MM.1S (cell line): ENCODE results near the gene SLC16A1.
"Not testable (repeated sequence)": the region's sequence is repeated elsewhere in the genome, so short reads cannot be mapped to it uniquely, and the experiment has no call there.

Source experiments
- DNase-seq: peaks from one replicate; pipeline ENCODE4 v3.0.0-alpha.2; 2015
- H2AFZ ChIP-seq: fragments of 300-600 bp; sonication (generic); 2 replicates; pipeline ENCODE4 v1.6.0; 2016; ENCODE audit warnings: antibody characterized with exemption, low read length
- H3F3A ChIP-seq: fragments of 300-600 bp; sonication (generic); 2 replicates; pipeline ENCODE4 v1.6.1; 2016; ENCODE audit warnings: mild to moderate bottlenecking, antibody characterized with exemption, low read length, moderate library complexity, mixed read lengths; ENCODE audit not compliant: insufficient read depth
- H3K27ac ChIP-seq: fragments of 300-600 bp; sonication (generic); 2 replicates; pipeline ENCODE4 v1.5.1; 2016; ENCODE audit warnings: mild to moderate bottlenecking, low read length
- H3K27me3 ChIP-seq: fragments of 300-600 bp; sonication (generic); replicated peaks from 2 replicates; pipeline ENCODE4 v1.6.0; 2016; ENCODE audit warnings: low read length; ENCODE audit not compliant: insufficient read depth
- H3K36me3 ChIP-seq: fragments of 300-600 bp; sonication (generic); replicated peaks from 2 replicates; pipeline ENCODE4 v1.6.1; 2016; ENCODE audit warnings: mild to moderate bottlenecking, low read length, mixed read lengths; ENCODE audit not compliant: insufficient read depth
- H3K4me1 ChIP-seq: fragments of 300-600 bp; sonication (generic); 2 replicates; pipeline ENCODE4 v1.6.1; 2016; ENCODE audit warnings: low read length, mixed read lengths
- H3K4me2 ChIP-seq: fragments of 300-600 bp; sonication (generic); 2 replicates; pipeline ENCODE4 v1.6.0; 2016; ENCODE audit warnings: low read depth, low read length
- H3K4me3 ChIP-seq: fragments of 300-600 bp; sonication (generic); 2 replicates; pipeline ENCODE4 v1.5.1; 2016; ENCODE audit warnings: low read length, mixed read lengths
- H3K79me2 ChIP-seq: fragments of 300-600 bp; sonication (generic); 2 replicates; pipeline ENCODE4 v1.6.1; 2016; ENCODE audit warnings: mixed run types, low read length, mixed read lengths
- H3K9ac ChIP-seq: fragments of 300-600 bp; sonication (generic); 2 replicates; pipeline ENCODE4 v1.6.1; 2016; ENCODE audit warnings: low read length, mixed read lengths
- H3K9me2 ChIP-seq: fragments of 300-600 bp; sonication (generic); replicated peaks from 2 replicates; pipeline ENCODE4 v1.6.1; 2016; ENCODE audit warnings: mild to moderate bottlenecking, low read length, mixed read lengths; ENCODE audit not compliant: insufficient read depth
- H3K9me3 ChIP-seq: fragments of 300-600 bp; sonication (generic); replicated peaks from 2 replicates; pipeline ENCODE4 v1.6.1; 2016; ENCODE audit warnings: mild to moderate bottlenecking, low read length, mixed read lengths; ENCODE audit not compliant: insufficient read depth
- H4K20me1 ChIP-seq: fragments of 300-600 bp; sonication (generic); 2 replicates; pipeline ENCODE4 v1.6.1; 2016; ENCODE audit warnings: mild to moderate bottlenecking, low read length, moderate library complexity, mixed read lengths; ENCODE audit not compliant: insufficient read depth
- CTCF ChIP-seq: fragments of 300-600 bp; sonication (generic); IDR thresholded peaks from 2 replicates; pipeline ENCODE4 v1.5.1; 2016; ENCODE audit warnings: antibody characterized with exemption, low read length, mixed read lengths
- EZH2 ChIP-seq: fragments of 300-600 bp; sonication (generic); optimal IDR thresholded peaks from 2 replicates; pipeline ENCODE3; 2017; ENCODE audit warnings: low read depth, mild to moderate bottlenecking, antibody characterized with exemption, low read length, mixed read lengths
- EZH2phosphoT487 ChIP-seq: fragments of 300-600 bp; sonication (generic); IDR thresholded peaks from 2 replicates; pipeline ENCODE4 v1.6.1; 2018; ENCODE audit warnings: antibody characterized with exemption, low read length

Gene SLC16A1

GRCh38 chr1:112982853-112983536 is 27.0 kb upstream of the SLC16A1 start:
- Histone ChIP-seq H3K79me2 (no peaks in the 10 kb centered on the region), H2AFZ (no peak overlapping the region), H3K4me2 (no peak overlapping the region), H3K9ac (no peak overlapping the region), H3K4me3 (no peak overlapping the region), H4K20me1 (no peaks in the 10 kb centered on the region), H3K36me3 (no peaks in the 10 kb centered on the region), H3K4me1 (no peaks in the 10 kb centered on the region), H3K27ac (no peak overlapping the region), H3K9me2 (no peaks in the 10 kb centered on the region), H3K27me3 (no peaks in the 10 kb centered on the region), H3F3A (no peaks in the 10 kb centered on the region), H3K9me3 (no peaks in the 10 kb centered on the region)
- TF ChIP-seq EZH2 (no peak), CTCF (no peak), EZH2phosphoT487 (no peak)
- DNase-seq = no peak

GRCh38 chr1:112982328-112982727 is 26.3 kb upstream of the SLC16A1 start:
- no peaks in the 10 kb centered on the region for H3K4me1 ChIP-seq
- no peaks in the 10 kb centered on the region for H4K20me1 ChIP-seq
- H3K27me3 ChIP-seq = no peaks in the 10 kb centered on the region
- H3K9me3 ChIP-seq = no peaks in the 10 kb centered on the region
- no peak overlapping the region for H3K27ac ChIP-seq
- H3K4me2 ChIP-seq = no peak overlapping the region
- H2AFZ ChIP-seq = no peak overlapping the region
- H3K4me3 ChIP-seq = no peak overlapping the region
- H3F3A ChIP-seq = no peaks in the 10 kb centered on the region
- TF ChIP-seq CTCF (no peak), EZH2 (no peak), EZH2phosphoT487 (no peak)
- H3K9ac ChIP-seq = no peak overlapping the region
- H3K9me2 ChIP-seq = no peaks in the 10 kb centered on the region
- no peaks in the 10 kb centered on the region for H3K36me3 ChIP-seq
- no peak for DNase-seq
- H3K79me2 ChIP-seq = no peaks in the 10 kb centered on the region

GRCh38 chr1:112981834-112982233 is 25.8 kb upstream of the SLC16A1 start:
- H3K4me2 ChIP-seq, H3K4me3 ChIP-seq, DNase-seq, H4K20me1 ChIP-seq, H3K9me3 ChIP-seq, H3K4me1 ChIP-seq, H3K9ac ChIP-seq, H3K79me2 ChIP-seq, H3K27ac ChIP-seq, H2AFZ ChIP-seq, H3K36me3 ChIP-seq, H3K27me3 ChIP-seq, H3F3A ChIP-seq, H3K9me2 ChIP-seq: not testable (repeated sequence)

- DNase-seq = no peak
- H3K4me3 ChIP-seq = no peak overlapping the region
- H3K27ac ChIP-seq = no peak overlapping the region
- no peaks in the 10 kb centered on the region for H3K9me3 ChIP-seq
- H3K79me2 ChIP-seq = no peaks in the 10 kb centered on the region
- TF ChIP-seq EZH2 = no peak
- no peak for TF ChIP-seq CTCF
- no peak for TF ChIP-seq EZH2phosphoT487
- H3K9ac ChIP-seq = no peak overlapping the region
- no peaks in the 10 kb centered on the region for H3K27me3 ChIP-seq
- H3K4me1 ChIP-seq = no peaks in the 10 kb centered on the region
- no peaks in the 10 kb centered on the region for H3K9me2 ChIP-seq
- no peak overlapping the region for H2AFZ ChIP-seq
- H3F3A ChIP-seq = no peaks in the 10 kb centered on the region
- H3K36me3 ChIP-seq = no peaks in the 10 kb centered on the region
- no peak overlapping the region for H3K4me2 ChIP-seq
- no peaks in the 10 kb centered on the region for H4K20me1 ChIP-seq
These were observed 25.4 kb upstream of the SLC16A1 start for GRCh38 chr1:112981426-112981825.
